H9 (cell line): ENCODE data around the gene SCYGR8. TPM values are rescaled to one million over a fixed set of nuclear protein-coding genes. Genes with fewer than 3 reads are reported as not detected.

ENCODE experiments used
- DNase-seq: peaks from one replicate; pipeline ENCODE4 v3.0.0-alpha.2; 2017
- H2AFZ ChIP-seq: one replicate; pipeline ENCODE4 v1.6.1; 2013; ENCODE audit warnings: mild to moderate bottlenecking, low read length, control low read depth, moderate library complexity
- H2AK5ac ChIP-seq: 2 replicates; pipeline ENCODE4 v1.6.1; 2013; ENCODE audit warnings: low read length, control low read depth, mixed read lengths; ENCODE audit not compliant: insufficient read length
- H2BK120ac ChIP-seq: one replicate; pipeline ENCODE4 v1.6.1; 2013; ENCODE audit warnings: low read depth, mild to moderate bottlenecking, low read length, control low read depth, inconsistent platforms; ENCODE audit not compliant: poor library complexity, severe bottlenecking
- H2BK12ac ChIP-seq: 2 replicates; pipeline ENCODE4 v1.6.1; 2013; ENCODE audit warnings: low read length, control low read depth, mixed read lengths, low read depth; ENCODE audit not compliant: insufficient read length
- H2BK15ac ChIP-seq: 2 replicates; pipeline ENCODE4 v1.6.1; 2013; ENCODE audit warnings: low read depth, low read length, control low read depth
- H2BK20ac ChIP-seq: one replicate; pipeline ENCODE4 v1.6.1; 2013; ENCODE audit warnings: low read depth, mild to moderate bottlenecking, low read length, control low read depth, inconsistent platforms; ENCODE audit not compliant: poor library complexity, severe bottlenecking
- H2BK5ac ChIP-seq: 2 replicates; pipeline ENCODE4 v1.6.1; 2013; ENCODE audit warnings: low read length, control low read depth, mixed read lengths; ENCODE audit not compliant: insufficient read length
- H3K14ac ChIP-seq: 2 replicates; pipeline ENCODE4 v1.6.1; 2013; ENCODE audit warnings: low read length, control low read depth; ENCODE audit not compliant: insufficient read depth
- H3K18ac ChIP-seq: 2 replicates; pipeline ENCODE4 v1.6.1; 2013; ENCODE audit warnings: low read depth, mild to moderate bottlenecking, mixed read lengths, low read length, control low read depth; ENCODE audit not compliant: insufficient read length
- H3K23ac ChIP-seq: 2 replicates; pipeline ENCODE4 v1.6.1; 2013; ENCODE audit warnings: low read length, control low read depth, mixed read lengths, low read depth; ENCODE audit not compliant: insufficient read length
- H3K23me2 ChIP-seq: 2 replicates; pipeline ENCODE4 v1.6.1; 2013; ENCODE audit warnings: low read depth, mild to moderate bottlenecking, mixed read lengths, low read length, control low read depth; ENCODE audit not compliant: insufficient read length, poor library complexity, severe bottlenecking
- H3K27ac ChIP-seq: 2 replicates; pipeline ENCODE4 v1.5.1; 2013; ENCODE audit warnings: low read length, control low read depth, mixed read lengths, low read depth; ENCODE audit not compliant: insufficient read length
- H3K27me3 ChIP-seq: 2 replicates; pipeline ENCODE4 v1.6.1; 2013; ENCODE audit warnings: low read length, control low read depth, inconsistent platforms; ENCODE audit not compliant: insufficient read depth
- H3K4ac ChIP-seq: 2 replicates; pipeline ENCODE4 v1.6.1; 2013; ENCODE audit warnings: low read depth, mild to moderate bottlenecking, control low read depth, inconsistent platforms, low read length, moderate library complexity
- H3K4me1 ChIP-seq: 2 replicates; pipeline ENCODE4 v1.6.1; 2013; ENCODE audit warnings: low read length, control low read depth, inconsistent platforms; ENCODE audit not compliant: insufficient read depth
- H3K4me2 ChIP-seq: 2 replicates; pipeline ENCODE4 v1.6.1; 2013; ENCODE audit warnings: low read length, control low read depth, mixed read lengths; ENCODE audit not compliant: insufficient read length, insufficient read depth
- H3K56ac ChIP-seq: 2 replicates; pipeline ENCODE4 v1.6.1; 2013; ENCODE audit warnings: low read depth, mild to moderate bottlenecking, mixed read lengths, low read length, control low read depth; ENCODE audit not compliant: insufficient read length
- H3K79me1 ChIP-seq: 2 replicates; pipeline ENCODE4 v1.6.1; 2013; ENCODE audit warnings: low read depth, mild to moderate bottlenecking, moderate library complexity, low read length, control low read depth, inconsistent platforms; ENCODE audit not compliant: insufficient read depth, poor library complexity, severe bottlenecking
- H3K79me2 ChIP-seq: 2 replicates; pipeline ENCODE4 v1.6.1; 2013; ENCODE audit warnings: low read length, control low read depth, inconsistent platforms; ENCODE audit not compliant: insufficient read depth
- H3K9ac ChIP-seq: 2 replicates; pipeline ENCODE4 v1.6.1; 2013; ENCODE audit warnings: low read length, control low read depth, mixed read lengths; ENCODE audit not compliant: insufficient read length; ENCODE audit errors: extremely low read depth
- H3K9me3 ChIP-seq: one replicate; pipeline ENCODE4 v1.6.1; 2013; ENCODE audit warnings: low read depth, low read length, inconsistent platforms; ENCODE audit not compliant: control insufficient read depth
- H3T11ph ChIP-seq: one replicate; pipeline ENCODE4 v1.6.1; 2013; ENCODE audit warnings: mild to moderate bottlenecking, low read length, control low read depth, inconsistent platforms
- H4K20me1 ChIP-seq: one replicate; pipeline ENCODE4 v1.6.1; 2013; ENCODE audit not compliant: control insufficient read depth, insufficient read length, insufficient read depth
- H4K5ac ChIP-seq: 2 replicates; pipeline ENCODE4 v1.6.1; 2013; ENCODE audit warnings: low read depth, mild to moderate bottlenecking, mixed read lengths, low read length, control low read depth; ENCODE audit not compliant: insufficient read length
- H4K8ac ChIP-seq: replicated peaks from 2 replicates; pipeline ENCODE4 v1.6.1; 2013; ENCODE audit warnings: low read length, control low read depth, mixed read lengths, low read depth; ENCODE audit not compliant: insufficient read length
- H4K91ac ChIP-seq: 2 replicates; pipeline ENCODE4 v1.6.1; 2013; ENCODE audit warnings: low read depth, mild to moderate bottlenecking, moderate library complexity, mixed read lengths, low read length, control low read depth; ENCODE audit not compliant: insufficient read length
- H3K27ac Mint-ChIP-seq, 3 experiments: 2 replicates in 2 of 3; 3 replicates in 1 of 3; pipeline ENCODE4 v1.8.0; 2020 to 2021; ENCODE audit warnings: mixed read lengths in 3 of 3, mild to moderate bottlenecking in 1 of 3, moderate library complexity in 1 of 3
- H3K27me3 Mint-ChIP-seq: 2 replicates; pipeline ENCODE4 v1.8.0; 2021; ENCODE audit warnings: low read depth, mild to moderate bottlenecking, moderate library complexity, mixed read lengths
- H3K36me3 Mint-ChIP-seq, 3 experiments: 2 replicates in 2 of 3; 3 replicates in 1 of 3; pipeline ENCODE4 v1.8.0; 2020 to 2021; ENCODE audit warnings: low read depth in 3 of 3, mixed read lengths in 3 of 3; ENCODE audit not compliant: insufficient read depth in 1 of 3
- H3K4me1 Mint-ChIP-seq, 2 experiments: 2 replicates each; pipeline ENCODE4 v1.8.0; 2020; ENCODE audit warnings: mixed read lengths in 2 of 2
- H3K4me3 Mint-ChIP-seq, 2 experiments: 2 replicates in 1 of 2; 3 replicates in 1 of 2; pipeline ENCODE4 v1.8.0; 2020 to 2021; ENCODE audit warnings: mild to moderate bottlenecking in 2 of 2, mixed read lengths in 2 of 2, moderate library complexity in 1 of 2
- H3K9me3 Mint-ChIP-seq, 2 experiments: 2 replicates in 1 of 2; 3 replicates in 1 of 2; pipeline ENCODE4 v1.8.0; 2020; ENCODE audit warnings: mild to moderate bottlenecking in 2 of 2, mixed read lengths in 2 of 2, moderate library complexity in 1 of 2
- CTCF ChIP-seq: fragments of 200-600 bp; sonication (generic); conservative IDR thresholded peaks from 3 replicates; pipeline ENCODE4 v1.8.0; 2021; ENCODE audit warnings: antibody characterized with exemption, mild to moderate bottlenecking
- WGBS: extraction: QIAGEN DNeasy Blood & Tissue Kit; methylation state at CpG from one replicate; pipeline ENCODE4 v1.1.7; 2013; ENCODE audit warnings: missing lambda C conversion rate, low lambda C conversion rate, mixed read lengths; ENCODE audit not compliant: insufficient read length; ENCODE audit errors: extremely low coverage; 5-methylcytosine and 5-hydroxymethylcytosine counted together
- total RNA-seq: library from RNA; stranded (reverse); gene quantifications from 2 replicates; pipeline ENCODE4 v1.2.1, GENCODE V29; 2021

SCYGR8 gene
- total RNA-seq, 1 experiment from 2014 or later = not detected

DNA sequence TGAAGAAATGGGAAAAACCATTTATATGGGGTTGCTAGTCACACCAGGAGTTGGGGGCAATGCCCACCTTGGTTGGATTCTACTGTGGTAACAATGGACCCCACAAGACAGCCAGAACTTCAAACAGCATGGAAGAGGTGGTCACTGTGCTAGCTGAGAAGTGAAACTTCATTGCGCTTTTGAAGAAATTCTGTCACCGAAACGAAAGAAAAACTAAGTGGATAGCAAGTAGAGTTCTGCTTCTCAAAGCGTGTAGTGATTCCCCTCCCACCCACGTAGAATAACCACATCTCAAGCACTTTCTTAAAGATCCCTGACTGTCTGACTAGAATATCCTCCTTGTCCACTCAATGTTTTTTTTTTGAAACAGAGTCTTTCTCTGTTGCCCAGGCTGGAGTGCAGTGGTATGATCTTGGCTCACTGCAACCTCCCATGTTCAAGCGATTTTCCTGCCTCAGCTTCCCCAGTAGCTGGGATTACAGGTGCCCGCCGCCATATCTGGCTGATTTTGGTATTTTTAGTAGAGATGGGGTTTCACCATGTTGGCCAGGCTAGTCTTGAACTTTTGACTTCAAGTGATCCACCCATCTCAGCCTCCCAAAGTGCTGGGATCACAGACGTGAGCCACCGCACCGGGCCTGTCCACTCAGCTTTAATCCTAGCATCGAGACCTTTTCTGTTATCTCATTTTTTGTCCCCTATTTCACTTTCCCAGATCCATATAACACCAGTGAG, 37.9 kb downstream of the SCYGR8 start:
- no peak overlapping the region for H2BK20ac ChIP-seq
- no peak overlapping the region for H4K8ac ChIP-seq
- no peak overlapping the region for H3K27ac ChIP-seq
- H3K27ac Mint-ChIP-seq = peak overlapping the region in 1 of 3 experiments; percentile 83; a peak in 1 of 7 replicates
- 0 out of 2 replicates have a peak, but pooled peaks cover 2% of the 10 kb centered on the region for H3K27me3 ChIP-seq
- H3K4me1 Mint-ChIP-seq = 0 out of 4 replicates have a peak, but pooled peaks cover 0 to 2% of the 10 kb centered on the region in 2 experiments
- H3K4me2 ChIP-seq = no peak overlapping the region
- H3K23ac ChIP-seq = no peak overlapping the region
- no peak overlapping the region for H3K4ac ChIP-seq
- no CpG with 5 or more reads among the region's 12 CpGs for WGBS
- H3K4me3 Mint-ChIP-seq = no peak overlapping the region
- no peak for TF ChIP-seq CTCF
- no peaks in the 10 kb centered on the region for H3K27me3 Mint-ChIP-seq
- H3K23me2 ChIP-seq = no peaks in the 10 kb centered on the region
- no peak overlapping the region for H3K18ac ChIP-seq
- H2BK120ac ChIP-seq = no peak overlapping the region
- H3K9me3 ChIP-seq = no peaks in the 10 kb centered on the region
- H4K20me1 ChIP-seq = no peaks in the 10 kb centered on the region
- no peaks in the 10 kb centered on the region; a peak in 2 of 5 replicates for H3K9me3 Mint-ChIP-seq
- no peak overlapping the region for H2AK5ac ChIP-seq
- H3K79me2 ChIP-seq = no peaks in the 10 kb centered on the region
- no peak overlapping the region for H4K5ac ChIP-seq
- no peak for DNase-seq
- no peak overlapping the region for H2AFZ ChIP-seq
- H3K36me3 Mint-ChIP-seq = no peaks in the 10 kb centered on the region; a peak in 1 of 7 replicates
- H3K56ac ChIP-seq = no peak overlapping the region
- H4K91ac ChIP-seq = no peak overlapping the region
- no peaks in the 10 kb centered on the region for H3K79me1 ChIP-seq
- no peak overlapping the region for H3T11ph ChIP-seq
- no peak overlapping the region for H3K9ac ChIP-seq
- H3K4me1 ChIP-seq = no peaks in the 10 kb centered on the region
- H2BK12ac ChIP-seq = no peak overlapping the region
- H2BK5ac ChIP-seq = no peak overlapping the region
- no peak overlapping the region for H2BK15ac ChIP-seq
- H3K14ac ChIP-seq = no peak overlapping the region
